SU-DHL-6 (cell line): ENCODE results near the gene EBF3.

Source experiments
- EZH2phosphoT487 ChIP-seq: fragments of 200-600 bp; sonication (generic), shearing (Covaris generic); conservative IDR thresholded peaks from 2 replicates; pipeline ENCODE4 v1.6.1; 2018; ENCODE audit warnings: mild to moderate bottlenecking, antibody characterized with exemption, low read length, moderate library complexity, mixed read lengths
- TF ChIP-seq, protein P1 (sequence below): fragments of 200-600 bp; sonication (generic); IDR thresholded peaks from one replicate; pipeline ENCODE4 v1.5.1; 2017; ENCODE audit warnings: antibody characterized with exemption, mild to moderate bottlenecking, low read length, moderate library complexity; ENCODE audit not compliant: insufficient read depth, poor library complexity, severe bottlenecking

DNA sequence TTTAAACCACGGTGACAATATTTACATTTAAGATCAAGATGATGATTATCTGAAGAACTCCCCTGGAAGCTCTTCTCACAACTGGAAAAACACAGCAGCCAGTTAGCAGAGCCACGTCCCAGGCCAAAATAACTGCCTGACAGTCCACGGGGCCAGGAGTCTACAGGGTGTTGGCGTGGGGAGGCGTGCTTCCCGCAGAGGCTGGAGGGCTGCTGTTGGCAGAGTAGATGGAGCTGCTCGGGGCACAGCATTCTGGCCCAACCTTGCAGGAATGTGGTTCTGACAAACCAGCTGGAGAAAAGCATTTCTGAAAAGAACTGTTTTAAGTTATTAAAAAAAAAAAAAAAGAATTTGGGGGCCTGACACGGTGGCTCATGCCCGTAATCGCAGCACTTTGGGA lies 177.9 kb downstream of the EBF3 start:
- TF ChIP-seq EZH2phosphoT487, result no peak
- TF ChIP-seq, protein P1, sequence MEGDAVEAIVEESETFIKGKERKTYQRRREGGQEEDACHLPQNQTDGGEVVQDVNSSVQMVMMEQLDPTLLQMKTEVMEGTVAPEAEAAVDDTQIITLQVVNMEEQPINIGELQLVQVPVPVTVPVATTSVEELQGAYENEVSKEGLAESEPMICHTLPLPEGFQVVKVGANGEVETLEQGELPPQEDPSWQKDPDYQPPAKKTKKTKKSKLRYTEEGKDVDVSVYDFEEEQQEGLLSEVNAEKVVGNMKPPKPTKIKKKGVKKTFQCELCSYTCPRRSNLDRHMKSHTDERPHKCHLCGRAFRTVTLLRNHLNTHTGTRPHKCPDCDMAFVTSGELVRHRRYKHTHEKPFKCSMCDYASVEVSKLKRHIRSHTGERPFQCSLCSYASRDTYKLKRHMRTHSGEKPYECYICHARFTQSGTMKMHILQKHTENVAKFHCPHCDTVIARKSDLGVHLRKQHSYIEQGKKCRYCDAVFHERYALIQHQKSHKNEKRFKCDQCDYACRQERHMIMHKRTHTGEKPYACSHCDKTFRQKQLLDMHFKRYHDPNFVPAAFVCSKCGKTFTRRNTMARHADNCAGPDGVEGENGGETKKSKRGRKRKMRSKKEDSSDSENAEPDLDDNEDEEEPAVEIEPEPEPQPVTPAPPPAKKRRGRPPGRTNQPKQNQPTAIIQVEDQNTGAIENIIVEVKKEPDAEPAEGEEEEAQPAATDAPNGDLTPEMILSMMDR, result no peak
